Measurements from ENCODE around the gene DNMT3A.

- TF ChIP-seq CTCF (IDR thresholded peaks at IDR 0.05; ENCODE audit: borderline replicate concordance, extremely low read depth, low read length, poor library complexity, severe bottlenecking) (no peak), EZH2 (IDR thresholded peaks at IDR 0.05; ENCODE audit: borderline replicate concordance, low read depth, low read length, severe bottlenecking) (no peak)
Observed at GRCh38 chr2:25201794-25202193, 139.9 kb downstream of the DNMT3A start.

All from DND-41 (cell line).